Activated T-helper 9 cell treated with anti-CD3 and anti-CD28 coated beads, Interleukin-2, amount 50 U/mL, for 16 hours (primary cell): ENCODE measurements around the gene ITGA3.

Source experiments
- DNase-seq: peaks from one replicate; pipeline ENCODE4 v3.0.0-alpha.2; 2020; ENCODE audit warnings: low read depth

The ITGA3 gene

GRCh38 chr17:50110591-50111349 is 54.9 kb downstream of the ITGA3 start:
- no peak for DNase-seq

GRCh38 chr17:50111673-50112655 is 56.1 kb downstream of the ITGA3 start:
- no peak for DNase-seq

- no peak for DNase-seq
These were observed 56.8 kb downstream of the ITGA3 start for GRCh38 chr17:50112694-50113093.

- no peak for DNase-seq
These were observed 57.9 kb downstream of the ITGA3 start for GRCh38 chr17:50113624-50114320.

- no peak for DNase-seq
These were observed 58.5 kb downstream of the ITGA3 start for GRCh38 chr17:50114401-50114800.

- DNase-seq: no peak
These were observed 59.0 kb downstream of the ITGA3 start for GRCh38 chr17:50114849-50115357.

GRCh38 chr17:50115756-50116155 is 59.8 kb downstream of the ITGA3 start:
- DNase-seq: no peak

- peak; percentile 53 for DNase-seq
These were observed 61.5 kb downstream of the ITGA3 start for GRCh38 chr17:50117202-50118051.

GRCh38 chr17:50118076-50118827 is 62.3 kb downstream of the ITGA3 start:
- no peak for DNase-seq

- DNase-seq: no peak
These were observed 62.9 kb downstream of the ITGA3 start for GRCh38 chr17:50118828-50119218.

- no peak for DNase-seq
These were observed 64.8 kb downstream of the ITGA3 start for GRCh38 chr17:50120475-50121253.

GRCh38 chr17:50122945-50123344 is 67.0 kb downstream of the ITGA3 start:
- no peak for DNase-seq

- DNase-seq: no peak
These were observed 67.9 kb downstream of the ITGA3 start for GRCh38 chr17:50123649-50124349.

GRCh38 chr17:50125420-50125997 is 69.6 kb downstream of the ITGA3 start:
- no peak for DNase-seq

GRCh38 chr17:50127697-50128361 is 71.9 kb downstream of the ITGA3 start:
- no peak for DNase-seq

- no peak for DNase-seq
These were observed 72.8 kb downstream of the ITGA3 start for GRCh38 chr17:50128441-50129352.

- DNase-seq: no peak
These were observed 73.4 kb downstream of the ITGA3 start for GRCh38 chr17:50129353-50129727.
